Mammary epithelial cell (primary cell): ENCODE data around the gene ODF4.

Source experiments
- CTCF ChIP-seq, 2 donors: IDR thresholded peaks in 1 of 2; conservative IDR thresholded peaks in 1 of 2; 2 replicates each; pipeline ENCODE4 v1.5.1; 2011 to 2012; ENCODE audit warnings: inconsistent platforms in 2 of 2, low read length in 2 of 2, mild to moderate bottlenecking in 2 of 2, control low read depth in 1 of 2, low read depth in 1 of 2; ENCODE audit not compliant: insufficient read depth in 1 of 2; ENCODE audit errors: extremely low read depth in 1 of 2
- EZH2 ChIP-seq: IDR thresholded peaks from 2 replicates; pipeline ENCODE4 v1.6.1; 2012; ENCODE audit warnings: low read length, inconsistent platforms, borderline replicate concordance

DNA sequence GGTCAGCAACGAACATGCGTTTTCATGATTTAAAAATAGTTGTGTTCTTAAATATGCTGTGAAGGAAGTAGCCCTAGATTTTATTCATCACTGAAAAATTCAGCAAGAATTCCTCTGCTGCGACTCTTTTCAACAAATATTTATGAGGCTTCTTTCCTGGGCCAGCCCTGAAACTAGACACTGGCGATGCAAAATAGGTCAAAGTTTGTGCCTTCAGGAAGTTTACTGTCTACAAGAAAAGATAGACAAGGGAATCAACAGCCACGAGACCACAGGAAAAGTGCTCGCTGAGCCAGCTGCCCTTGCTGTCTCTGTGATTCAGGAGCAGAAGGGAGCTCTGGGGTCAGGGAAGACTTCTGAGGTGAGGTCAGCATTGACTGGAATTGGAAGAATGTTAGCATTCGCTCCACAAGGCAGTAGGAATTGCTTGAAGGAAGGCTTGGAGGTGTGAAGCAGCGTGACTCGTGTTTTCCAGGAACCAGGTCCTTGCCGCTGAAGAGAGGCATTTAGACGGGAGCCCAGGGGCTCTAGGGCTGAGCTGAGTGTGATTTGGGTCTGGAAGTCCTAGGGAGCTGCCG is 45.2 kb downstream of the ODF4 start:
- TF ChIP-seq CTCF (conservative IDR thresholded peaks at IDR 0.05 in 1 of 2, IDR thresholded peaks at IDR 0.05 in 1 of 2; ENCODE audit: extremely low read depth in 1 of 2, insufficient read depth in 1 of 2, low read depth in 1 of 2, low read length in 2 of 2) (no peak), EZH2 (no peak)
